WTC11 (cell line): ENCODE measurements around the gene SNX18. TPM values are rescaled to one million over a fixed set of nuclear protein-coding genes. Genes with fewer than 3 reads are reported as not detected.

Source experiments
- ATAC-seq: fragments of 200-7000 bp; cut with Tn5 transposase; 2 replicates; pipeline ENCODE4 v1.10.0; 2021; ENCODE audit warnings: mild to moderate bottlenecking, moderate library complexity
- CTCF ChIA-PET: fragments of 300-600 bp; sonication (Branson Sonifier 250); formaldehyde crosslinking; loops from one replicate; lab custom pipeline; 2021; ENCODE audit warnings: antibody characterized with exemption; lab: Charles Lee
- POLR2A ChIA-PET: fragments of 350-600 bp; sonication (Branson Sonifier 250); formaldehyde crosslinking; loops from one replicate; lab custom pipeline; 2021; ENCODE audit warnings: antibody characterized with exemption; lab: Charles Lee
- DNase-seq: peaks from one replicate; pipeline ENCODE4 v3.0.0; 2021; ENCODE audit warnings: low spot score
- H3K27ac Mint-ChIP-seq: 2 replicates; pipeline ENCODE4 v1.8.0; 2021; ENCODE audit warnings: mixed read lengths
- H3K27me3 Mint-ChIP-seq: 2 replicates; pipeline ENCODE4 v1.8.0; 2021; ENCODE audit warnings: low read depth, mild to moderate bottlenecking, moderate library complexity, mixed read lengths
- H3K36me3 Mint-ChIP-seq: 2 replicates; pipeline ENCODE4 v1.8.0; 2021; ENCODE audit warnings: mixed read lengths
- H3K4me1 Mint-ChIP-seq: 2 replicates; pipeline ENCODE4 v1.8.0; 2022; ENCODE audit warnings: mixed read lengths
- H3K4me3 Mint-ChIP-seq: 2 replicates; pipeline ENCODE4 v1.8.0; 2021; ENCODE audit warnings: mild to moderate bottlenecking, moderate library complexity, mixed read lengths
- H3K9me3 Mint-ChIP-seq: 2 replicates; pipeline ENCODE4 v1.8.0; 2021; ENCODE audit warnings: mixed read lengths
- ATF2 ChIP-seq: sonication (generic); formaldehyde crosslinking; IDR thresholded peaks from 2 replicates; pipeline ENCODE4 v1.8.1; 2022; ENCODE audit warnings: low read depth, missing genetic modification reagents, borderline replicate concordance
- CREB1 ChIP-seq: sonication (generic); formaldehyde crosslinking; IDR thresholded peaks from 2 replicates; pipeline ENCODE4 v1.8.0; 2023; ENCODE audit warnings: mild to moderate bottlenecking, missing genetic modification reagents
- ETV6 ChIP-seq: sonication (generic); formaldehyde crosslinking; IDR thresholded peaks from 2 replicates; pipeline ENCODE4 v1.8.1; 2022; ENCODE audit warnings: mild to moderate bottlenecking, missing genetic modification reagents
- HMGA2 ChIP-seq: fragments of 250-450 bp; sonication (Bioruptor Pico); IDR thresholded peaks from 2 replicates; pipeline ENCODE4 v1.4.0; 2021; ENCODE audit warnings: mild to moderate bottlenecking, moderate library complexity
- JAZF1 ChIP-seq: fragments of 250-450 bp; sonication (Bioruptor Pico); IDR thresholded peaks from 2 replicates; pipeline ENCODE4 v1.9.0; 2021; ENCODE audit warnings: moderate library complexity, mild to moderate bottlenecking, inconsistent platforms
- MLX ChIP-seq: sonication (generic); formaldehyde crosslinking; IDR thresholded peaks from 2 replicates; pipeline ENCODE4 v1.8.1; 2023; ENCODE audit warnings: mild to moderate bottlenecking, missing genetic modification reagents, moderate library complexity
- NR1H2 ChIP-seq: sonication (generic); formaldehyde crosslinking; IDR thresholded peaks from 2 replicates; pipeline ENCODE4 v1.9.0; 2021; ENCODE audit warnings: mild to moderate bottlenecking, moderate library complexity, missing genetic modification reagents
- OVOL2 ChIP-seq: fragments of 250-450 bp; sonication (Bioruptor Pico); IDR thresholded peaks from 2 replicates; pipeline ENCODE4 v1.9.0; 2021; ENCODE audit warnings: mild to moderate bottlenecking, borderline replicate concordance
- PRDM15 ChIP-seq: sonication (generic); formaldehyde crosslinking; IDR thresholded peaks from 2 replicates; pipeline ENCODE4 v1.8.0; 2022; ENCODE audit warnings: missing genetic modification reagents
- PREB ChIP-seq: sonication (generic); formaldehyde crosslinking; IDR thresholded peaks from 2 replicates; pipeline ENCODE4 v1.8.1; 2022; ENCODE audit warnings: mild to moderate bottlenecking, missing genetic modification reagents, moderate library complexity, borderline replicate concordance
- RELA ChIP-seq: sonication (generic); formaldehyde crosslinking; IDR thresholded peaks from 2 replicates; pipeline ENCODE4 v1.8.1; 2022; ENCODE audit warnings: missing genetic modification reagents, mild to moderate bottlenecking, borderline replicate concordance
- TCF7 ChIP-seq: sonication (generic); formaldehyde crosslinking; IDR thresholded peaks from 2 replicates; pipeline ENCODE4 v1.8.0; 2022; ENCODE audit warnings: mild to moderate bottlenecking, low read depth, missing genetic modification reagents, moderate library complexity
- TEAD1 ChIP-seq: sonication (generic); formaldehyde crosslinking; IDR thresholded peaks from 2 replicates; pipeline ENCODE4 v1.8.0; 2022; ENCODE audit warnings: mild to moderate bottlenecking, missing genetic modification reagents
- USF2 ChIP-seq: sonication (generic); formaldehyde crosslinking; IDR thresholded peaks from 2 replicates; pipeline ENCODE4 v1.8.1; 2023; ENCODE audit warnings: mild to moderate bottlenecking, missing genetic modification reagents, moderate library complexity
- ZBTB43 ChIP-seq: sonication (generic); formaldehyde crosslinking; IDR thresholded peaks from 2 replicates; pipeline ENCODE4 v1.8.1; 2023; ENCODE audit warnings: mild to moderate bottlenecking, missing genetic modification reagents
- ZMAT4 ChIP-seq: fragments of 250-450 bp; sonication (Bioruptor Pico); IDR thresholded peaks from 2 replicates; pipeline ENCODE4 v1.9.0; 2021; ENCODE audit warnings: mild to moderate bottlenecking
- ZNF138 ChIP-seq: sonication (generic); formaldehyde crosslinking; conservative IDR thresholded peaks from 2 replicates; pipeline ENCODE4 v1.8.1; 2022; ENCODE audit warnings: mild to moderate bottlenecking, moderate library complexity, missing genetic modification reagents
- ZNF232 ChIP-seq: sonication (generic); formaldehyde crosslinking; IDR thresholded peaks from 2 replicates; pipeline ENCODE4 v1.8.0; 2022; ENCODE audit warnings: mild to moderate bottlenecking, missing genetic modification reagents
- ZNF317 ChIP-seq: sonication (generic); formaldehyde crosslinking; IDR thresholded peaks from 2 replicates; pipeline ENCODE4 v1.8.1; 2023; ENCODE audit warnings: low read depth, mild to moderate bottlenecking, moderate library complexity, missing genetic modification reagents, borderline replicate concordance
- ZNF396 ChIP-seq: fragments of 250-450 bp; sonication (Bioruptor Pico); IDR thresholded peaks from 2 replicates; pipeline ENCODE4 v1.8.0; 2021; ENCODE audit warnings: mild to moderate bottlenecking, moderate library complexity, borderline replicate concordance
- total RNA-seq: library from RNA; stranded (reverse); gene quantifications from 3 replicates; pipeline ENCODE4 v1.2.3, GENCODE V29; 2021

SNX18 gene
- total RNA-seq, 1 experiment from 2014 or later = 24.6 TPM

- no peak for ATAC-seq
Observed at GRCh38 chr5:54581831-54582548, 64.4 kb downstream of the SNX18 start.

GRCh38 chr5:54586336-54586735 is 68.8 kb downstream of the SNX18 start:
- CTCF ChIA-PET = no interaction called here
- ATAC-seq (no peak), DNase-seq (no peak)
- Mint-ChIP-seq H3K27me3 (no peaks in the 10 kb centered on the region), H3K27ac (no peak overlapping the region), H3K36me3 (peaks cover 6% of the 10 kb centered on the region), H3K9me3 (peaks cover 15% of the 10 kb centered on the region), H3K4me1 (peaks cover 2% of the 10 kb centered on the region), H3K4me3 (no peak overlapping the region)
- TF ChIP-seq ZBTB43 (CRISPR knock-in tag) = no peak
- no peak for TF ChIP-seq PREB (CRISPR knock-in tag)
- no peak for TF ChIP-seq HMGA2 (CRISPR knock-in tag)
- no peak for TF ChIP-seq ZNF138
- TF ChIP-seq PRDM15 (CRISPR knock-in tag) = no peak
- no peak for TF ChIP-seq ZMAT4 (CRISPR knock-in tag)
- TF ChIP-seq ETV6 (CRISPR knock-in tag) = no peak
- TF ChIP-seq MLX (CRISPR knock-in tag) = no peak
- no peak for TF ChIP-seq JAZF1 (CRISPR knock-in tag)
- TF ChIP-seq NR1H2 (CRISPR knock-in tag) = no peak
- TF ChIP-seq ZNF396 (CRISPR knock-in tag) = no peak
- no peak for TF ChIP-seq TCF7 (CRISPR knock-in tag)
- TF ChIP-seq ZNF232 (CRISPR knock-in tag) = no peak
- no peak for TF ChIP-seq CREB1 (CRISPR knock-in tag)
- no peak for TF ChIP-seq OVOL2 (CRISPR knock-in tag)
- no peak for TF ChIP-seq USF2 (CRISPR knock-in tag)
- no peak for TF ChIP-seq RELA (CRISPR knock-in tag)
- no peak for TF ChIP-seq ATF2 (CRISPR knock-in tag)
- TF ChIP-seq TEAD1 = no peak
- POLR2A ChIA-PET = no interaction called here

More at GRCh38 chr5:54581831-54582548, 64.4 kb downstream of the SNX18 start:
- Mint-ChIP-seq H3K4me3 (no peak overlapping the region), H3K27ac (no peak overlapping the region; the same call in 1 of the 2 replicates), H3K36me3 (peaks cover 6% of the 10 kb centered on the region), H3K27me3 (no peaks in the 10 kb centered on the region), H3K9me3 (peaks cover 10% of the 10 kb centered on the region), H3K4me1 (peaks cover 10% of the 10 kb centered on the region)
- ChIA-PET CTCF (interaction anchor here (1.3 kb wide), 1 partner anchor 65 kb away, joined by 4 read pairs; no protein-coding TSS in a partner anchor), POLR2A (interaction anchor here (0.6 kb wide), 1 partner anchor 244 kb away, joined by 3 read pairs; no protein-coding TSS in a partner anchor)
- no peak for DNase-seq
- TF ChIP-seq PREB (CRISPR knock-in tag) = no peak
- TF ChIP-seq ZNF317 (CRISPR knock-in tag) = no peak
